Neural cell (in vitro differentiated cells): ENCODE measurements around the gene SAMD4A. TPM values are rescaled to one million over a fixed set of nuclear protein-coding genes. Genes with fewer than 3 reads are reported as not detected.

Source experiments
- H2AFZ ChIP-seq: fragments of 200-600, 300-800 bp; sonication (generic), shearing (Covaris generic); 2 replicates; pipeline ENCODE4 v1.6.0; 2014; ENCODE audit warnings: low read depth, mild to moderate bottlenecking, antibody characterized with exemption, low read length, moderate library complexity
- H3F3A ChIP-seq: fragments of 200-600 bp; shearing (Covaris generic); 2 replicates; pipeline ENCODE4 v1.6.1; 2016; ENCODE audit warnings: mild to moderate bottlenecking, moderate library complexity, mixed read lengths, antibody characterized with exemption, low read length; ENCODE audit not compliant: insufficient read depth, poor library complexity, severe bottlenecking
- H3K27ac ChIP-seq: fragments of 200-600, 300-800 bp; sonication (generic), shearing (Covaris generic); 2 replicates; pipeline ENCODE4 v1.5.1; 2014; ENCODE audit warnings: mild to moderate bottlenecking, low read length, moderate library complexity
- H3K27me3 ChIP-seq: fragments of 300-800, 200-600 bp; sonication (generic), shearing (Covaris generic); 2 replicates; pipeline ENCODE4 v1.6.0; 2014; ENCODE audit warnings: mild to moderate bottlenecking, low read depth, low read length, moderate library complexity; ENCODE audit not compliant: insufficient read depth
- H3K36me3 ChIP-seq: fragments of 300-800, 200-600 bp; sonication (generic), shearing (Covaris generic); 2 replicates; pipeline ENCODE4 v1.5.1; 2014; ENCODE audit warnings: mild to moderate bottlenecking, antibody characterized with exemption, low read length, moderate library complexity; ENCODE audit not compliant: insufficient read depth
- H3K4me2 ChIP-seq: fragments of 300-800, 200-600 bp; sonication (generic), shearing (Covaris generic); 2 replicates; pipeline ENCODE4 v1.6.0; 2014; ENCODE audit warnings: mild to moderate bottlenecking, low read length
- H3K4me3 ChIP-seq: fragments of 300-800, 200-600 bp; sonication (generic), shearing (Covaris generic); 2 replicates; pipeline ENCODE4 v1.5.1; 2014; ENCODE audit warnings: mild to moderate bottlenecking, low read length, moderate library complexity
- H3K79me2 ChIP-seq: fragments of 200-600 bp; shearing (Covaris generic); replicated peaks from 2 replicates; pipeline ENCODE4 v1.6.0; 2014; ENCODE audit warnings: mild to moderate bottlenecking, low read length, moderate library complexity; ENCODE audit not compliant: insufficient read depth
- H3K9ac ChIP-seq: fragments of 300-800, 200-600 bp; sonication (generic), shearing (Covaris generic); 2 replicates; pipeline ENCODE4 v1.6.1; 2016; ENCODE audit warnings: mild to moderate bottlenecking, low read length, mixed read lengths
- H3K9me2 ChIP-seq: fragments of 200-600 bp; shearing (Covaris generic); 2 replicates; pipeline ENCODE4 v1.6.1; 2016; ENCODE audit warnings: mild to moderate bottlenecking, low read length, mixed read lengths; ENCODE audit not compliant: insufficient read depth
- H3K9me3 ChIP-seq: fragments of 200-600, 300-800 bp; sonication (generic), shearing (Covaris generic); 2 replicates; pipeline ENCODE4 v1.6.1; 2016; ENCODE audit warnings: mild to moderate bottlenecking, mixed run types, low read length, moderate library complexity, mixed read lengths
- H4K20me1 ChIP-seq: fragments of 200-600 bp; shearing (Covaris generic); 2 replicates; pipeline ENCODE4 v1.6.1; 2016; ENCODE audit warnings: mild to moderate bottlenecking, mixed run types; ENCODE audit not compliant: insufficient read depth
- CTCF ChIP-seq: fragments of 450-650 bp; IDR thresholded peaks from 2 replicates; pipeline ENCODE4 v1.5.1; 2014; ENCODE audit warnings: antibody characterized with exemption, mild to moderate bottlenecking, moderate library complexity; ENCODE audit not compliant: poor library complexity, severe bottlenecking
- EP300 ChIP-seq: fragments of 450-650 bp; conservative IDR thresholded peaks from 2 replicates; pipeline ENCODE4 v1.6.1; 2014; ENCODE audit warnings: antibody characterized with exemption, mild to moderate bottlenecking, moderate library complexity; ENCODE audit not compliant: poor library complexity, severe bottlenecking
- EZH2 ChIP-seq: fragments of 200-600, 300-800 bp; shearing (Covaris generic), sonication (generic); IDR thresholded peaks from 2 replicates; pipeline ENCODE4 v1.6.1; 2014; ENCODE audit warnings: antibody characterized with exemption, low read length, borderline replicate concordance, mild to moderate bottlenecking; ENCODE audit not compliant: insufficient read depth, poor library complexity, severe bottlenecking
- MXI1 ChIP-seq: fragments of 450-650 bp; conservative IDR thresholded peaks from 2 replicates; pipeline ENCODE4 v1.6.1; 2014; ENCODE audit warnings: antibody characterized with exemption, mild to moderate bottlenecking; ENCODE audit not compliant: poor library complexity, severe bottlenecking
- POLR2AphosphoS5 ChIP-seq: IDR thresholded peaks from 2 replicates; pipeline ENCODE4 v1.6.1; 2012
- RAD21 ChIP-seq: fragments of 450-650 bp; conservative IDR thresholded peaks from 2 replicates; pipeline ENCODE4 v1.6.1; 2014; ENCODE audit warnings: antibody characterized with exemption, mild to moderate bottlenecking, moderate library complexity
- SMC3 ChIP-seq: fragments of 450-650 bp; conservative IDR thresholded peaks from 2 replicates; pipeline ENCODE4 v1.6.1; 2014; ENCODE audit warnings: antibody characterized with exemption, mild to moderate bottlenecking, moderate library complexity; ENCODE audit not compliant: poor library complexity
- TAF1 ChIP-seq: IDR thresholded peaks from 2 replicates; pipeline ENCODE4 v1.6.1; 2012; ENCODE audit warnings: low read depth
- polyA plus RNA-seq: library from polyadenylated mRNA; depleted of rRNA; stranded (reverse); fragments of >200 nt; gene quantifications from 2 replicates; pipeline ENCODE4 v1.2.3, GENCODE V29; 2014
- TF ChIP-seq, protein P1 (sequence below): IDR thresholded peaks from 2 replicates; pipeline ENCODE4 v1.6.1; 2012; ENCODE audit warnings: borderline replicate concordance

The SAMD4A gene
- polyA plus RNA-seq, 1 donor from 2014 or later: 1.0 TPM

- Histone ChIP-seq H3K27me3 (no peaks in the 10 kb centered on the region), H4K20me1 (no peaks in the 10 kb centered on the region), H3K4me3 (no peak overlapping the region), H3K27ac (no peak overlapping the region), H3K36me3 (no peaks in the 10 kb centered on the region), H3K79me2 (no peaks in the 10 kb centered on the region), H3K4me2 (no peak overlapping the region), H2AFZ (no peak overlapping the region), H3K9me3 (no peaks in the 10 kb centered on the region), H3K9ac (no peak overlapping the region), H3F3A (no peaks in the 10 kb centered on the region), H3K9me2 (no peaks in the 10 kb centered on the region)
- peak; percentile 79 for TF ChIP-seq SMC3
- TF ChIP-seq TAF1: no peak
- peak; percentile 75 for TF ChIP-seq RAD21
- peak; percentile 74 for TF ChIP-seq CTCF
- TF ChIP-seq, protein P1, sequence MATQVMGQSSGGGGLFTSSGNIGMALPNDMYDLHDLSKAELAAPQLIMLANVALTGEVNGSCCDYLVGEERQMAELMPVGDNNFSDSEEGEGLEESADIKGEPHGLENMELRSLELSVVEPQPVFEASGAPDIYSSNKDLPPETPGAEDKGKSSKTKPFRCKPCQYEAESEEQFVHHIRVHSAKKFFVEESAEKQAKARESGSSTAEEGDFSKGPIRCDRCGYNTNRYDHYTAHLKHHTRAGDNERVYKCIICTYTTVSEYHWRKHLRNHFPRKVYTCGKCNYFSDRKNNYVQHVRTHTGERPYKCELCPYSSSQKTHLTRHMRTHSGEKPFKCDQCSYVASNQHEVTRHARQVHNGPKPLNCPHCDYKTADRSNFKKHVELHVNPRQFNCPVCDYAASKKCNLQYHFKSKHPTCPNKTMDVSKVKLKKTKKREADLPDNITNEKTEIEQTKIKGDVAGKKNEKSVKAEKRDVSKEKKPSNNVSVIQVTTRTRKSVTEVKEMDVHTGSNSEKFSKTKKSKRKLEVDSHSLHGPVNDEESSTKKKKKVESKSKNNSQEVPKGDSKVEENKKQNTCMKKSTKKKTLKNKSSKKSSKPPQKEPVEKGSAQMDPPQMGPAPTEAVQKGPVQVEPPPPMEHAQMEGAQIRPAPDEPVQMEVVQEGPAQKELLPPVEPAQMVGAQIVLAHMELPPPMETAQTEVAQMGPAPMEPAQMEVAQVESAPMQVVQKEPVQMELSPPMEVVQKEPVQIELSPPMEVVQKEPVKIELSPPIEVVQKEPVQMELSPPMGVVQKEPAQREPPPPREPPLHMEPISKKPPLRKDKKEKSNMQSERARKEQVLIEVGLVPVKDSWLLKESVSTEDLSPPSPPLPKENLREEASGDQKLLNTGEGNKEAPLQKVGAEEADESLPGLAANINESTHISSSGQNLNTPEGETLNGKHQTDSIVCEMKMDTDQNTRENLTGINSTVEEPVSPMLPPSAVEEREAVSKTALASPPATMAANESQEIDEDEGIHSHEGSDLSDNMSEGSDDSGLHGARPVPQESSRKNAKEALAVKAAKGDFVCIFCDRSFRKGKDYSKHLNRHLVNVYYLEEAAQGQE: no peak
Observed at GRCh38 chr14:54805445-54806322, 238.8 kb downstream of the SAMD4A start.

DNA sequence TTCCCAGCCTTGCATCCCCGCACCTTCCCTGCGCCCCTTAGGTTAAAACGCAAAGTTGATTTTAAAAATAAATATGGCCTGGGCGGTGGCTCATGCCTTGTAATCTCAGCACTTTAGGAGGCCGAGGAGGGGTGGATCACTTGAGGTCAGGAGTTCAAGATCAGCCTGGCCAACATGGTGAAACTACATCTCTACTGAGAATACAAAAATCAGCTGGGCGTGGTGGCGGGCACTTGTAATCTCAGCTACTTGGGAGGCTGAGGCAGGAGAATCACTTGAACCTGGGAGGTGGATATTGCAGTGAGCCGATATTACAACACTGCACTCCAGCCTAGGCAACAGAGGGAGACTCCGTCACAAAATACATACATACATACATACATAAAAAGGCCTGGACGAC is 239.7 kb downstream of the SAMD4A start:
- Histone ChIP-seq H3K9ac (no peak overlapping the region), H3F3A (no peaks in the 10 kb centered on the region), H3K4me3 (no peak overlapping the region), H2AFZ (no peak overlapping the region), H3K79me2 (no peaks in the 10 kb centered on the region), H4K20me1 (no peaks in the 10 kb centered on the region), H3K36me3 (no peaks in the 10 kb centered on the region), H3K9me3 (no peaks in the 10 kb centered on the region), H3K4me2 (no peak overlapping the region), H3K27ac (no peak overlapping the region), H3K27me3 (no peaks in the 10 kb centered on the region), H3K9me2 (no peaks in the 10 kb centered on the region)
- TF ChIP-seq SMC3 (no peak), RAD21 (no peak), MXI1 (no peak), EP300 (no peak), EZH2 (no peak), TAF1 (no peak), CTCF (no peak), POLR2AphosphoS5 (no peak)
- TF ChIP-seq, protein P1: no peak
